ENCODE data around the gene FAM193A. TPM values are rescaled to one million over a fixed set of nuclear protein-coding genes. Genes with fewer than 3 reads are reported as not detected.

FAM193A gene
- total and polyA plus RNA-seq, 2 donors (not counting 1 experiment from before 2014, with no cell fraction given), result 16.0 to 62.7 TPM

GRCh38 chr4:2756691-2757350, 220.4 kb downstream of the FAM193A start:
- peaks cover 31% of the 10 kb centered on the region for H3K4me1 Mint-ChIP-seq
- no peaks in the 10 kb centered on the region for H3K27me3 Mint-ChIP-seq
- ATAC-seq (ENCODE audit: low read depth), result peak; percentile 0
- DNase-seq, result no peak
- Histone ChIP-seq H3K4me1 (ENCODE audit: control insufficient read depth in 2 of 2, insufficient read depth in 2 of 2, low read length in 2 of 2) (peaks cover 14 to 27% of the 10 kb centered on the region in 2 donors), H2AFZ (ENCODE audit: insufficient read depth, low read depth, low read length, poor library complexity, severe bottlenecking) (peak overlapping the region; percentile 81), H3K36me3 (replicated peaks in 1 of 2; ENCODE audit: control extremely low read depth in 1 of 2, control insufficient read depth in 1 of 2, extremely low read depth in 1 of 2, insufficient read depth in 2 of 2, low read length in 1 of 2) (peaks cover 0 to 1% of the 10 kb centered on the region in 2 experiments), H3K79me2 (ENCODE audit: control insufficient read depth, insufficient read depth, low read length) (peaks cover 41% of the 10 kb centered on the region), H3K9ac (ENCODE audit: low read length) (peak overlapping the region; percentile 55), H4K20me1 (ENCODE audit: control insufficient read depth, insufficient read depth, low read length, poor library complexity, severe bottlenecking) (peaks cover 25% of the 10 kb centered on the region), H3K4me3 (ENCODE audit: control extremely low read depth in 1 of 5, extremely low read depth in 1 of 5, insufficient read depth in 1 of 5, low read depth in 2 of 5, low read length in 4 of 5) (peak overlapping the region in 4 of 5 experiments; percentile 27 to 61 (median 48)), H3K9me3 (ENCODE audit: control extremely low read depth in 1 of 3, control insufficient read depth in 2 of 3, insufficient read depth in 1 of 3, low read length in 2 of 3) (no peaks in the 10 kb centered on the region), H3K27me3 (replicated peaks in 1 of 4; ENCODE audit: control extremely low read depth in 1 of 4, control insufficient read depth in 3 of 4, insufficient read depth in 4 of 4, low read length in 3 of 4) (no peaks in the 10 kb centered on the region), H3K27ac (ENCODE audit: low read length in 2 of 2) (peak overlapping the region in 1 of 2 donors; percentile 7), H3K4me2 (replicated peaks; ENCODE audit: low read depth, low read length, poor library complexity, severe bottlenecking) (peak overlapping the region; percentile 92)
- H3K27ac Mint-ChIP-seq, result peak overlapping the region; percentile 71
- no peaks in the 10 kb centered on the region for H3K9me3 Mint-ChIP-seq (ENCODE audit: insufficient read depth)
- CTCF ChIA-PET, result interaction anchor here (1.3 to 1.6 kb wide), 3 partner anchors 29 to 207 kb away, joined by 3 to 5 read pairs (median 5); partner anchors contain the start of genes GRK4 and NOP14
- POLR2A ChIA-PET, result interaction anchor here (0.6 to 2.6 kb wide), 3 partner anchors 10 to 213 kb away, joined by 4 to 8 read pairs (median 4); no protein-coding TSS in a partner anchor
- WGBS (ENCODE audit: insufficient coverage), result 66% methylated on average over 20 of the region's 25 CpGs
- intact Hi-C loops (cut with micrococcal nuclease), result loop anchor here (1.0 to 2.0 kb wide), 5 partner anchors 11 to 317 kb away; partner anchors contain the start of genes GRK4, HTT, HTT-AS and NOP14
- peak overlapping the region; percentile 79 for H3K4me3 Mint-ChIP-seq
- TF ChIP-seq CTCF (IDR thresholded peaks at IDR 0.05) (no peak), EZH2 (IDR thresholded peaks at IDR 0.05; ENCODE audit: borderline replicate concordance, insufficient read depth, low read depth, low read length, poor library complexity, severe bottlenecking) (no peak)

GRCh38 chr4:2757426-2757825, 221.0 kb downstream of the FAM193A start:
- intact Hi-C loops (cut with micrococcal nuclease), result loop anchor here (2.0 kb wide), 2 partner anchors 61 to 177 kb away; no protein-coding TSS in a partner anchor
- peaks cover 0 to 1% of the 10 kb centered on the region in 2 experiments for H3K36me3 ChIP-seq (replicated peaks in 1 of 2; ENCODE audit: control extremely low read depth in 1 of 2, control insufficient read depth in 1 of 2, extremely low read depth in 1 of 2, insufficient read depth in 2 of 2, low read length in 1 of 2)
- Mint-ChIP-seq H3K27me3 (no peaks in the 10 kb centered on the region), H3K4me3 (peak overlapping the region; percentile 66), H3K27ac (peak overlapping the region; percentile 71), H3K9me3 (ENCODE audit: insufficient read depth) (no peaks in the 10 kb centered on the region), H3K4me1 (peaks cover 30% of the 10 kb centered on the region)
- no peak overlapping the region for H3K27ac ChIP-seq (ENCODE audit: low read length in 2 of 2)
- H3K27me3 ChIP-seq (replicated peaks in 1 of 4; ENCODE audit: control extremely low read depth in 1 of 4, control insufficient read depth in 3 of 4, insufficient read depth in 4 of 4, low read length in 3 of 4), result no peaks in the 10 kb centered on the region
- CTCF ChIA-PET, result no interaction called here
- H3K4me1 ChIP-seq (ENCODE audit: control insufficient read depth in 2 of 2, insufficient read depth in 2 of 2, low read length in 2 of 2), result peaks cover 16 to 30% of the 10 kb centered on the region in 2 donors
- TF ChIP-seq CTCF (IDR thresholded peaks at IDR 0.05), result no peak
- TF ChIP-seq EZH2 (IDR thresholded peaks at IDR 0.05; ENCODE audit: borderline replicate concordance, insufficient read depth, low read depth, low read length, poor library complexity, severe bottlenecking), result no peak
- H3K9ac ChIP-seq (ENCODE audit: low read length), result no peak overlapping the region
- no peak overlapping the region for H2AFZ ChIP-seq (ENCODE audit: insufficient read depth, low read depth, low read length, poor library complexity, severe bottlenecking)
- peaks cover 19% of the 10 kb centered on the region for H4K20me1 ChIP-seq (ENCODE audit: control insufficient read depth, insufficient read depth, low read length, poor library complexity, severe bottlenecking)
- POLR2A ChIA-PET, result interaction anchor here (2.6 kb wide), 1 partner anchor 11 kb away, joined by 8 read pairs; no protein-coding TSS in a partner anchor
- H3K79me2 ChIP-seq (ENCODE audit: control insufficient read depth, insufficient read depth, low read length), result peaks cover 35% of the 10 kb centered on the region
- 84% methylated on average over 3 of the region's 3 CpGs for WGBS (ENCODE audit: insufficient coverage)
- H3K9me3 ChIP-seq (ENCODE audit: control extremely low read depth in 1 of 3, control insufficient read depth in 2 of 3, insufficient read depth in 1 of 3, low read length in 2 of 3), result no peaks in the 10 kb centered on the region
- H3K4me3 ChIP-seq (ENCODE audit: control extremely low read depth in 1 of 5, extremely low read depth in 1 of 5, insufficient read depth in 1 of 5, low read depth in 2 of 5, low read length in 4 of 5), result no peak overlapping the region
- DNase-seq (no peak), ATAC-seq (ENCODE audit: low read depth) (no peak)
- no peak overlapping the region for H3K4me2 ChIP-seq (replicated peaks; ENCODE audit: low read depth, low read length, poor library complexity, severe bottlenecking)

Measured in B cell (primary cell).